ENCODE data around the gene ZNF771.

ZNF771 gene

GRCh38 chr16:30383521-30383920 is 23.9 kb upstream of the ZNF771 start:
- peaks cover 4% of the 10 kb centered on the region for H3K79me2 ChIP-seq (ENCODE audit: control insufficient read depth, insufficient read depth, low read length, poor library complexity)
- H2BK120ac ChIP-seq (ENCODE audit: insufficient read depth, low read length, poor library complexity) = no peak overlapping the region
- H4K91ac ChIP-seq (ENCODE audit: low read depth, low read length) = no peak overlapping the region
- H2BK12ac ChIP-seq (ENCODE audit: low read length) = no peak overlapping the region
- no peak overlapping the region for H3K4me2 ChIP-seq (ENCODE audit: low read length)
- H2BK5ac ChIP-seq (ENCODE audit: low read depth, low read length, poor library complexity) = no peak overlapping the region
- H4K12ac ChIP-seq (ENCODE audit: low read depth, low read length) = no peak overlapping the region
- no peak overlapping the region for H2AFZ ChIP-seq (ENCODE audit: insufficient read depth, low read length, poor library complexity)
- H3K27ac ChIP-seq (ENCODE audit: low read depth, low read length) = no peak overlapping the region
- H3K23ac ChIP-seq (ENCODE audit: low read length) = no peak overlapping the region
- H4K8ac ChIP-seq (ENCODE audit: low read depth, low read length) = no peak overlapping the region
- no peak for DNase-seq
- no peak overlapping the region for H3K9ac ChIP-seq (ENCODE audit: low read length)
- no peak overlapping the region for H3K14ac ChIP-seq (ENCODE audit: low read length)
- peaks cover 17 to 18% of the 10 kb centered on the region in 2 experiments for H3K4me1 ChIP-seq (ENCODE audit: control insufficient read depth in 1 of 2, insufficient read depth in 2 of 2, low read length in 2 of 2)
- H3K36me3 ChIP-seq (ENCODE audit: control insufficient read depth in 1 of 2, insufficient read depth in 2 of 2, low read length in 2 of 2) = peaks cover 0 to 3% of the 10 kb centered on the region in 2 experiments
- H3K4ac ChIP-seq (ENCODE audit: low read depth, low read length) = no peak overlapping the region
- no peaks in the 10 kb centered on the region for H3K9me3 ChIP-seq (ENCODE audit: insufficient read depth, low read depth, low read length)
- H3K18ac ChIP-seq (ENCODE audit: low read length) = no peak overlapping the region
- H3K4me3 ChIP-seq (ENCODE audit: low read depth, low read length) = no peak overlapping the region
- no peaks in the 10 kb centered on the region for H3K27me3 ChIP-seq (ENCODE audit: insufficient read depth, low read length)
- H3K79me1 ChIP-seq (ENCODE audit: low read length) = peaks cover 7% of the 10 kb centered on the region
- no CpG with 5 or more reads among the region's 2 CpGs for WGBS (ENCODE audit: extremely low coverage, insufficient coverage, insufficient read length)
- no peak overlapping the region for H2AK5ac ChIP-seq (ENCODE audit: low read length)

GRCh38 chr16:30394592-30395154 is 12.7 kb upstream of the ZNF771 start:
- Histone ChIP-seq H3K79me2 (ENCODE audit: control insufficient read depth, insufficient read depth, low read length, poor library complexity) (peaks cover 17% of the 10 kb centered on the region), H3K23ac (ENCODE audit: low read length) (no peak overlapping the region), H2BK5ac (ENCODE audit: low read depth, low read length, poor library complexity) (peak overlapping the region; percentile 93), H2AK5ac (ENCODE audit: low read length) (peak overlapping the region; percentile 72), H3K36me3 (ENCODE audit: control insufficient read depth in 1 of 2, insufficient read depth in 2 of 2, low read length in 2 of 2) (peaks cover 19 to 20% of the 10 kb centered on the region in 2 experiments), H3K27ac (ENCODE audit: low read depth, low read length) (peak overlapping the region; percentile 97), H2BK120ac (ENCODE audit: insufficient read depth, low read length, poor library complexity) (peak overlapping the region; percentile 89), H4K12ac (ENCODE audit: low read depth, low read length) (peak overlapping the region; percentile 97), H3K4me3 (ENCODE audit: low read depth, low read length) (peak overlapping the region; percentile 92), H4K91ac (ENCODE audit: low read depth, low read length) (peak overlapping the region; percentile 96), H3K14ac (ENCODE audit: low read length) (peak overlapping the region; percentile 96), H3K79me1 (ENCODE audit: low read length) (peaks cover 20% of the 10 kb centered on the region), H3K4me1 (ENCODE audit: control insufficient read depth in 1 of 2, insufficient read depth in 2 of 2, low read length in 2 of 2) (peaks cover 12 to 16% of the 10 kb centered on the region in 2 experiments), H3K27me3 (ENCODE audit: insufficient read depth, low read length) (no peaks in the 10 kb centered on the region), H3K9ac (ENCODE audit: low read length) (peak overlapping the region; percentile 93), H3K4ac (ENCODE audit: low read depth, low read length) (peak overlapping the region; percentile 85), H3K18ac (ENCODE audit: low read length) (peak overlapping the region; percentile 98), H2AFZ (ENCODE audit: insufficient read depth, low read length, poor library complexity) (peak overlapping the region; percentile 61), H3K4me2 (ENCODE audit: low read length) (peak overlapping the region; percentile 80), H3K9me3 (ENCODE audit: insufficient read depth, low read depth, low read length) (no peaks in the 10 kb centered on the region), H4K8ac (ENCODE audit: low read depth, low read length) (peak overlapping the region; percentile 97), H2BK12ac (ENCODE audit: low read length) (peak overlapping the region; percentile 32)
- no CpG with 5 or more reads among the region's 31 CpGs for WGBS (ENCODE audit: extremely low coverage, insufficient coverage, insufficient read length)
- DNase-seq = no peak

- peak within 1 kb of the TSS; percentile 97 for H4K8ac ChIP-seq (ENCODE audit: low read depth, low read length)
- WGBS (ENCODE audit: extremely low coverage, insufficient coverage, insufficient read length) = no CpG with 5 or more reads among the region's 103 CpGs
Measured at GRCh38 chr16:30395155-30395991, 12.0 kb upstream of the ZNF771 start, which contains the start of gene ZNF48. Gene ZNF48 (plus strand): TSS chr16:30395420. CDS start chr16:30395795, 375 bp downstream.

GRCh38 chr16:30395992-30396585 is 11.3 kb upstream of the ZNF771 start:
- Histone ChIP-seq H3K14ac (ENCODE audit: low read length) (peak overlapping the region; percentile 43), H4K8ac (ENCODE audit: low read depth, low read length) (peak overlapping the region; percentile 79), H3K36me3 (ENCODE audit: control insufficient read depth in 1 of 2, insufficient read depth in 2 of 2, low read length in 2 of 2) (peaks cover 19 to 20% of the 10 kb centered on the region in 2 experiments), H3K23ac (ENCODE audit: low read length) (no peak overlapping the region), H3K27ac (ENCODE audit: low read depth, low read length) (peak overlapping the region; percentile 97), H2AFZ (ENCODE audit: insufficient read depth, low read length, poor library complexity) (peak overlapping the region; percentile 19), H2BK12ac (ENCODE audit: low read length) (no peak overlapping the region), H3K4me1 (ENCODE audit: control insufficient read depth in 1 of 2, insufficient read depth in 2 of 2, low read length in 2 of 2) (peaks cover 14 to 18% of the 10 kb centered on the region in 2 experiments), H2BK120ac (ENCODE audit: insufficient read depth, low read length, poor library complexity) (peak overlapping the region; percentile 19), H3K18ac (ENCODE audit: low read length) (peak overlapping the region; percentile 57), H3K9me3 (ENCODE audit: insufficient read depth, low read depth, low read length) (no peaks in the 10 kb centered on the region), H4K12ac (ENCODE audit: low read depth, low read length) (peak overlapping the region; percentile 97), H2AK5ac (ENCODE audit: low read length) (peak overlapping the region; percentile 89), H3K9ac (ENCODE audit: low read length) (peak overlapping the region; percentile 71), H3K79me2 (ENCODE audit: control insufficient read depth, insufficient read depth, low read length, poor library complexity) (peaks cover 19% of the 10 kb centered on the region), H3K27me3 (ENCODE audit: insufficient read depth, low read length) (no peaks in the 10 kb centered on the region), H3K4ac (ENCODE audit: low read depth, low read length) (peak overlapping the region; percentile 56), H3K4me3 (ENCODE audit: low read depth, low read length) (peak overlapping the region; percentile 92), H2BK5ac (ENCODE audit: low read depth, low read length, poor library complexity) (no peak overlapping the region), H3K79me1 (ENCODE audit: low read length) (peaks cover 32% of the 10 kb centered on the region), H4K91ac (ENCODE audit: low read depth, low read length) (peak overlapping the region; percentile 96), H3K4me2 (ENCODE audit: low read length) (peak overlapping the region; percentile 80)
- DNase-seq = no peak
- WGBS (ENCODE audit: extremely low coverage, insufficient coverage, insufficient read length) = no CpG with 5 or more reads among the region's 13 CpGs

More at GRCh38 chr16:30395155-30395991, 12.0 kb upstream of the ZNF771 start, which contains the start of gene ZNF48:
- H4K12ac ChIP-seq (ENCODE audit: low read depth, low read length) = peak within 1 kb of the TSS; percentile 97
- no peak within 1 kb of the TSS for H3K23ac ChIP-seq (ENCODE audit: low read length)
- H2AFZ ChIP-seq (ENCODE audit: insufficient read depth, low read length, poor library complexity) = peak within 1 kb of the TSS; percentile 61
- H3K79me1 ChIP-seq (ENCODE audit: low read length) = peaks cover 26% of the 10 kb centered on the region
- H3K4me3 ChIP-seq (ENCODE audit: low read depth, low read length) = peak within 1 kb of the TSS; percentile 92
- peak; percentile 60 to 70 for DNase-seq
- H3K9ac ChIP-seq (ENCODE audit: low read length) = peak within 1 kb of the TSS; percentile 93
- peak within 1 kb of the TSS; percentile 89 for H2AK5ac ChIP-seq (ENCODE audit: low read length)
- peak within 1 kb of the TSS; percentile 98 for H3K18ac ChIP-seq (ENCODE audit: low read length)
- peak within 1 kb of the TSS; percentile 96 for H4K91ac ChIP-seq (ENCODE audit: low read depth, low read length)
- no peaks in the 10 kb centered on the region for H3K27me3 ChIP-seq (ENCODE audit: insufficient read depth, low read length)
- peaks cover 17% of the 10 kb centered on the region for H3K79me2 ChIP-seq (ENCODE audit: control insufficient read depth, insufficient read depth, low read length, poor library complexity)
- H3K9me3 ChIP-seq (ENCODE audit: insufficient read depth, low read depth, low read length) = no peaks in the 10 kb centered on the region
- H3K4ac ChIP-seq (ENCODE audit: low read depth, low read length) = peak within 1 kb of the TSS; percentile 85
- H2BK12ac ChIP-seq (ENCODE audit: low read length) = peak within 1 kb of the TSS; percentile 32
- peak within 1 kb of the TSS; percentile 97 for H3K27ac ChIP-seq (ENCODE audit: low read depth, low read length)
- peak within 1 kb of the TSS; percentile 89 for H2BK120ac ChIP-seq (ENCODE audit: insufficient read depth, low read length, poor library complexity)
- H3K4me1 ChIP-seq (ENCODE audit: control insufficient read depth in 1 of 2, insufficient read depth in 2 of 2, low read length in 2 of 2) = peaks cover 14 to 18% of the 10 kb centered on the region in 2 experiments
- peaks cover 19 to 20% of the 10 kb centered on the region in 2 experiments for H3K36me3 ChIP-seq (ENCODE audit: control insufficient read depth in 1 of 2, insufficient read depth in 2 of 2, low read length in 2 of 2)
- H3K14ac ChIP-seq (ENCODE audit: low read length) = peak within 1 kb of the TSS; percentile 96
- H2BK5ac ChIP-seq (ENCODE audit: low read depth, low read length, poor library complexity) = peak within 1 kb of the TSS; percentile 93
- H3K4me2 ChIP-seq (ENCODE audit: low read length) = peak within 1 kb of the TSS; percentile 80

Measured in trophoblast cell (in vitro differentiated cells and primary cell).